AG10803 (cell line): ENCODE results near the gene DNAJC1.

Source experiments
- DNase-seq: peaks from one replicate; pipeline ENCODE4 v3.0.0; 2010; ENCODE audit warnings: low read depth
- H3K4me3 ChIP-seq: 2 replicates; pipeline ENCODE4 v1.5.1; 2011; ENCODE audit warnings: mild to moderate bottlenecking, low read length, control low read depth
- TF ChIP-seq, protein P1 (sequence below): conservative IDR thresholded peaks from 2 replicates; pipeline ENCODE4 v1.5.1; 2011; ENCODE audit warnings: mild to moderate bottlenecking, low read length, control low read depth, inconsistent platforms

Gene DNAJC1

DNA sequence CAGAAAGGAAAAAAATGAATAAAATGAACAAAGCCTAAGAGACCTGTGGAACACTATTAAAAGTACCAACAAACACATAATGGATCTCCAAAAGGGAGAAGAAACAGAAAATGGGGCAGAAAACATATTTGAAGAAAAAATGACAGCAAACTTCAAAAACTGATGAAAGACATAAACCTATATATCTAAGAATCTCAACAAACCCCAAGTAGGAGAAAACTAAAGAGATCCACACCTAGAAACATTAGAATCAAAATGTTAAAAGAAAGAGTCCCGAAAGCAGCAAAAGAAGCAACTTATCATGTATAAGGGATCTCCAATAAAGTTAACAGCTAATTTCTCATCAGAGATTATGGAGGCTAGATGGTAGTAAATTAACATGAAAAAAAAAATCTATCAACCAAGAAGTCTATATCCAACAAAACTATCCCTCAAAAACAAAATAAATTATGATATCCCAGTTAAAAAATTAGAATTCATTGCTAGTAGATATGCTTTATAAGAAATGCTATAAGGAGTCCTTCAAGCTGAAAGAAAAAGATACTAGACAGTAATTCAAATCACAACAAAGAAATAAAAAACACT lies 68.0 kb downstream of the DNAJC1 start:
- TF ChIP-seq, protein P1, sequence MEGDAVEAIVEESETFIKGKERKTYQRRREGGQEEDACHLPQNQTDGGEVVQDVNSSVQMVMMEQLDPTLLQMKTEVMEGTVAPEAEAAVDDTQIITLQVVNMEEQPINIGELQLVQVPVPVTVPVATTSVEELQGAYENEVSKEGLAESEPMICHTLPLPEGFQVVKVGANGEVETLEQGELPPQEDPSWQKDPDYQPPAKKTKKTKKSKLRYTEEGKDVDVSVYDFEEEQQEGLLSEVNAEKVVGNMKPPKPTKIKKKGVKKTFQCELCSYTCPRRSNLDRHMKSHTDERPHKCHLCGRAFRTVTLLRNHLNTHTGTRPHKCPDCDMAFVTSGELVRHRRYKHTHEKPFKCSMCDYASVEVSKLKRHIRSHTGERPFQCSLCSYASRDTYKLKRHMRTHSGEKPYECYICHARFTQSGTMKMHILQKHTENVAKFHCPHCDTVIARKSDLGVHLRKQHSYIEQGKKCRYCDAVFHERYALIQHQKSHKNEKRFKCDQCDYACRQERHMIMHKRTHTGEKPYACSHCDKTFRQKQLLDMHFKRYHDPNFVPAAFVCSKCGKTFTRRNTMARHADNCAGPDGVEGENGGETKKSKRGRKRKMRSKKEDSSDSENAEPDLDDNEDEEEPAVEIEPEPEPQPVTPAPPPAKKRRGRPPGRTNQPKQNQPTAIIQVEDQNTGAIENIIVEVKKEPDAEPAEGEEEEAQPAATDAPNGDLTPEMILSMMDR, result no peak
- H3K4me3 ChIP-seq, result no peak overlapping the region
- no peak for DNase-seq

DNA sequence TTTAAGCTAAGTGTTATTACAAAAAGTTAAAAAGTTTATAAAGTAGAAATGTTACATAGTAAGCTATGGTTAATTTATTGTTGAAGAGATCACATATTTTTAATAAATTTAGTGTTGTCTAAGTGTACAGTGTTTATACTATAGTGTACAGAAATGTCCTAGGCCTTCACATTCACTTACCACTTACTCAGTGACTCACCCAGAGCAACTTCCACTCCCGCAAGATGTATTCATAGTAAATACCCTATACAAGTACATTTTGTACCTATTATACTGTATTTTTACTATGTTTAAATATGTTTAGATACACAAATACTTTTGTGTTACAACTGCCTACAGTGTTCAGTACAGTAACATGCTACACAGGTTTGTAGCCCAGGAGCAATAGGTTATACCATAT lies 69.2 kb downstream of the DNAJC1 start:
- H3K4me3 ChIP-seq, result no peak overlapping the region
- DNase-seq, result no peak
- TF ChIP-seq, protein P1, result no peak

- TF ChIP-seq, protein P1, result no peak
- DNase-seq, result no peak
- H3K4me3 ChIP-seq, result no peak overlapping the region
Observed at GRCh38 chr10:21929070-21929469, 74.5 kb downstream of the DNAJC1 start.

- TF ChIP-seq, protein P1, result no peak
- H3K4me3 ChIP-seq, result no peak overlapping the region
- DNase-seq, result peak; percentile 87
Observed at GRCh38 chr10:21927631-21928353, 75.7 kb downstream of the DNAJC1 start.

DNA sequence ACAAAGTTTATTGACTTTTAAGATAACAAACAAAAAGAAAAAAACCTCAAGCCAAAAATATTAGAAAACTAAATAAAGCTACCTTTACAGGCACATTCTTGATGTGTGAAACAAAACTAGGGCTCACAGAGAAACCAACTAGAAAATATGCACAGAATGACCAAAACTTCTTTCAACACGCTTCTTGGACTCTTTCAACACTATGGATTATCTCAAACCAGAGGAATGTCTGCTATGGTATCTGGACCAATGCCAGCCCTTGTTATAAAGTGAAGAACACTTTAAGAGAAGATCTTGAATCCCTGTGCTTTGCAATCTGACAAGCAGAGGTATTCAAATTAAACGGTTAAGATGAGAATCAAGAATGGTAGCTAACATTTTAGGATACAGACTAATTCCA lies 76.6 kb downstream of the DNAJC1 start:
- peak; percentile 97 for DNase-seq
- TF ChIP-seq, protein P1, result no peak
- H3K4me3 ChIP-seq, result no peak overlapping the region

GRCh38 chr10:21926358-21926925 lies 77.1 kb downstream of the DNAJC1 start:
- H3K4me3 ChIP-seq, result no peak overlapping the region
- TF ChIP-seq, protein P1, result no peak
- DNase-seq, result no peak

DNA sequence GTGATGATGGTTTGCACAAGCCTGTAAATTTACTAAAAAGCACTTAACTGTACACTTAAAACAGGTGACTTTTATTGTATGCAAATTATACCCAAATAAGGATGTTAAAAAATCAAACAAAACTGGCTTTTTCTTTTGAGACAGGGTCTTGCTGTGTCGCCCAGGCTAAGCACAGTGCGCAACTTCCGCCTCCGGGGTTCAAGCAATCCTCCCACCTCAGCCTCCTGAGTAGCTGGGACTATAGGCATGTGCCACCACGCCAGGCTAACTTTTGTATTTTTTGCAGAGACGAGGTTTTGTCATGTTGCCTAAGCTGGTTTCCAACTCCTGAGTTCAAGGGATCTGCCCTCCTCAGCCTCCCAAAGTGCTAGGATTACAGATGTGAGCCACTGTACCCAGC lies 77.7 kb downstream of the DNAJC1 start:
- H3K4me3 ChIP-seq, result no peak overlapping the region
- no peak for DNase-seq
- TF ChIP-seq, protein P1, result no peak
